Adrenal gland (tissue), 12 donors: ENCODE data around the gene RASD1. TPM values are rescaled to one million over a fixed set of nuclear protein-coding genes. Genes with fewer than 3 reads are reported as not detected.

Experiments
- DNase-seq, 7 donors: peaks; one replicate each; pipeline ENCODE4 v3.0.0-alpha.2; 2019 to 2020
- H3K27ac ChIP-seq, 5 donors: fragments of 200-600 bp; sonication (generic) in 4 of 5; 1 replicate in 3 of 5; 2 replicates in 2 of 5; pipeline versions ENCODE4 v1.5.1 to v1.8.0; 2016 to 2020; ENCODE audit warnings: mild to moderate bottlenecking in 1 of 5
- H3K27me3 ChIP-seq: fragments of 200-600 bp; 2 replicates; pipeline ENCODE4 v1.8.0; 2021
- H3K36me3 ChIP-seq, 2 donors: fragments of 200-600 bp; replicated peaks in 1 of 2; 1 replicate in 1 of 2; 2 replicates in 1 of 2; pipeline versions ENCODE4 v1.5.1 to v1.8.0; 2018 to 2022
- H3K4me1 ChIP-seq, 2 donors: fragments of 200-600 bp; replicated peaks in 1 of 2; 1 replicate in 1 of 2; 2 replicates in 1 of 2; pipeline versions ENCODE4 v1.5.1 to v1.8.0; 2018 to 2021
- H3K4me3 ChIP-seq, 4 donors: fragments of 200-600 bp; sonication (generic) in 3 of 4; one replicate each; pipeline ENCODE4 v1.5.1; 2016 to 2018
- H3K9me3 ChIP-seq, 3 donors: fragments of 200-600 bp; sonication (generic) in 1 of 3; replicated peaks in 1 of 3; 1 replicate in 2 of 3; 2 replicates in 1 of 3; pipeline versions ENCODE4 v1.5.1 to v1.8.0; 2016 to 2021
- CTCF ChIP-seq, 6 experiments: fragments of 450-650 bp in 4 of 6; fragments of 200-600 bp in 2 of 6; sonication (generic) in 1 of 6; IDR thresholded peaks; 1 replicate in 5 of 6; 2 replicates in 1 of 6; pipeline versions ENCODE4 v1.5.1 to v1.8.0; 2016 to 2021; ENCODE audit warnings: antibody characterized with exemption in 6 of 6, mild to moderate bottlenecking in 2 of 6, moderate library complexity in 1 of 6
- POLR2A ChIP-seq, 2 donors: fragments of 450-650 bp; IDR thresholded peaks; one replicate each; pipeline ENCODE4 v1.6.1; 2017; ENCODE audit warnings: antibody characterized with exemption in 2 of 2, mild to moderate bottlenecking in 2 of 2, moderate library complexity in 1 of 2
- WGBS, 4 donors: extraction: QIAGEN DNeasy Blood & Tissue Kit in 2 of 4; methylation state at CpG; one replicate each; pipeline versions ENCODE4 v1.1.5 to v1.1.7; 2013 to 2017; 5-methylcytosine and 5-hydroxymethylcytosine counted together
- intact Hi-C, 2 donors: fragments of 100-400 bp; cut with DNase I; formaldehyde crosslinking; loops; one replicate each; pipeline versions ENCODE4 v1.14.1 to v1.15.0; 2022 to 2023
- polyA plus RNA-seq, 3 donors: library from polyadenylated mRNA; stranded (reverse); fragments of 200-250 nt in 2 of 3; fragments of 350-450 nt in 1 of 3; fragmentation: Illumina TruSeq in 1 of 3; extraction: RNeasy Lipid Tissue Mini Kit (QIAGEN cat#74804) in 1 of 3; gene quantifications; one replicate each; pipeline ENCODE4 v1.2.3, GENCODE V29; 2013 to 2014
- total RNA-seq, 9 donors: library from RNA; depleted of rRNA in 4 of 9; stranded (reverse); fragments of >200 nt in 4 of 9; fragments of 120-200 nt in 1 of 9; fragmentation: NEBNext Ultra II Directional in 1 of 9; extraction: Animal tissue kit (Norgen Biotek cat#: 25700) in 1 of 9; gene quantifications; one replicate each; pipeline versions ENCODE4 v1.1.0 to v1.2.4, GENCODE V29; 2013 to 2023
- donor health status: healthy with polysubstance abuse.
- donor health status: Bipolar disorder and iron deficiency.
- donor health status: DM: yes; HTN: yes; CAD: no.
- donor health status: DM: no; HTN: no; CAD: no.
- donor health status: DM: no; HTN: no; CAD: no.
- donor health status: DM: yes; HTN: yes; CAD: no.

Gene RASD1
- total and polyA plus RNA-seq, 12 donors, result 4.5 to 134 (median 18.4) TPM

DNA sequence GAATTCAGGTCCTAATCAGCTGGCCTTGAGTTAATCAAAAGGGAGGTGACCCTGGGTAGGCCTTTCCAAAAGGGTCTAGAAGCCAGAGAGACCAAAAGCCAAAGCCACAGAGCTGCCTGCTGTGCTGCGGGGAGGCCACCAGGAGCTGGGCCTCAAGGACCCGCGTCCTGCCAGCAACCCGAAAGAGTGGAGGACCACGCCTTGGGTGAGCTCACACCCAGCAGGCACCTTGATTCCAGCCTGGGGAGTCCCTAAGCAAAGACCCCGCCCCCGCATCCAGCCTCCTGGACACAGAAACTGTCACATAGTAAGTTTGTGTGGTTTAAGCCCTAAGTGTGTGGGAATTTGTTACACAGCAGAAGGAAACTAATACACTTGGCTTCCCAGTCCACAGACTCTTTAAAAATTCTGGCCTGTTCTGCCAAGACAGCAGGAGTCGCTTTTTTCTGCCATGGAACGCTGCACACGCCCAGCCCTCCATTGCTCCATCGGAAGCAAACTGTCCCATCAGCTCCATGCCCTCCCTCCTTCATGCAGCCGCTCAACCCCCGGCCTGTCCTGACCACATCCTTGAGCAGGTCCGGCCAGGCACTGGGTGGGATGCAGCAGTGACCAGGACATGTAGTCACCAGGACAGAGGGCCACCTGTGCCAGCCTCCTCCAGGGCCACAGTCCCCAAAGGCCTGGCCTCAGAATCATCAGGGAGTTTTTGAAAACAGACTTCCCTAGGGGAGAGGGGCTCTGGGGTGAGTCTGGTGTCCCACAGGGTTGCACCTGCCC, 20.9 kb upstream of the RASD1 start:
- TF ChIP-seq POLR2A (IDR thresholded peaks at IDR 0.05) (no peak), CTCF (IDR thresholded peaks at IDR 0.05) (no peak)
- Histone ChIP-seq H3K4me1 (no peaks in the 10 kb centered on the region), H3K36me3 (no peaks in the 10 kb centered on the region), H3K4me3 (no peak overlapping the region), H3K27me3 (no peaks in the 10 kb centered on the region), H3K27ac (no peak overlapping the region), H3K9me3 (no peaks in the 10 kb centered on the region)
- intact Hi-C loops, result no loop called here
- WGBS, 4 donors, result 92 to 98% (median 94%) methylated on average over 10 to 14 of the region's 14 CpGs
- no peak for DNase-seq

DNA sequence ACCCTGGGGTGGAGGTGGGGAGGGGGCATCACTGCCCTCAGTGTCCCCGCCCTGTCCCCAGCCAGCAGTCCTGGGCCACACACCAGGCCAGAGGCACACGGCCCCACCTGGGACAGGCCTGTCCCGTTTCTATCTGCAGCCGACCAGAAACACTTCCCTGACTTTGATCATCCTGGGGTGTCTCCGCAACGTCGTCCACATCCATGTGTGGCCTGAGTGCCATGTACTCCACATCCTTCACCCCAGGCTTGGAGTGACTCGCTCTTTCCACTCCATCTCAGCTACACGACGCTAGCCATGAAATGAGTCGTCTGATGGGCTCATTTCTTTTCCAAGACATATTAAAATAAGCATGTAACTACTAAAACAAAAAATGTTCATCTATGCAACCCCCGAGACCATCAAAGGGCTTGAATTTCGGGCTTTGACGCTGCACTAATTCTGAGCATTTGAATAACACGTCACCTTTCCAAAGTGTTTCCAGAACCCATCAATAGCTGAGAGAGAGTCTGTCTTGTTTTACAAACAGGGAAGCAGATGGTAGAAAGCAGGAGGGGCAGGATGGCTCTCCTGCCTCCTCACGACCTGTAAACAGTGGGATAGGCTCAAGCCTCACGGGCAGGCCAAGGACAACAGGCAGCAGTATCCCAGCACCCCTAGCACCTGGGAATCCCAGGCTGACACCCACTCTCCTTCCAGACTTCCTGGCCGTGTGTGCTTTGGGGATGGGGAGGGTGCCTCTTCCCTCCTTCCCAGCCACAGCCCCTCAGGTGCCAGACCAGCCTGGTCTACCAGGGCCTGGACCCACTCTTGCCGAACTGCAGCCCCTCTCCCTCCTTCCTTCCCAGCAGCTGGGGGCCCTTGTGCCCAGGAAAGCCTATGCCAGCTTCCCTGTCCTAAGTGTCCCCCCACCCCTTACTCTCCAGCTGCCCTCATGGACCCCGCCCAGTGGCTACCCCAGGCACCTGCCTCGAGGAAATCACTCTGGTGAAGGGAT, 20.0 kb upstream of the RASD1 start:
- no peak for DNase-seq
- WGBS, 4 donors, result 82 to 87% (median 84%) methylated on average over 17 to 21 of the region's 21 CpGs
- Histone ChIP-seq H3K27me3 (no peaks in the 10 kb centered on the region), H3K27ac (peak overlapping the region in 1 of 5 donors; percentile 10), H3K4me1 (no peaks in the 10 kb centered on the region), H3K4me3 (no peak overlapping the region), H3K36me3 (no peaks in the 10 kb centered on the region), H3K9me3 (no peaks in the 10 kb centered on the region)
- TF ChIP-seq POLR2A (IDR thresholded peaks at IDR 0.05) (no peak), CTCF (IDR thresholded peaks at IDR 0.05) (no peak)
- intact Hi-C loops, result no loop called here

DNA sequence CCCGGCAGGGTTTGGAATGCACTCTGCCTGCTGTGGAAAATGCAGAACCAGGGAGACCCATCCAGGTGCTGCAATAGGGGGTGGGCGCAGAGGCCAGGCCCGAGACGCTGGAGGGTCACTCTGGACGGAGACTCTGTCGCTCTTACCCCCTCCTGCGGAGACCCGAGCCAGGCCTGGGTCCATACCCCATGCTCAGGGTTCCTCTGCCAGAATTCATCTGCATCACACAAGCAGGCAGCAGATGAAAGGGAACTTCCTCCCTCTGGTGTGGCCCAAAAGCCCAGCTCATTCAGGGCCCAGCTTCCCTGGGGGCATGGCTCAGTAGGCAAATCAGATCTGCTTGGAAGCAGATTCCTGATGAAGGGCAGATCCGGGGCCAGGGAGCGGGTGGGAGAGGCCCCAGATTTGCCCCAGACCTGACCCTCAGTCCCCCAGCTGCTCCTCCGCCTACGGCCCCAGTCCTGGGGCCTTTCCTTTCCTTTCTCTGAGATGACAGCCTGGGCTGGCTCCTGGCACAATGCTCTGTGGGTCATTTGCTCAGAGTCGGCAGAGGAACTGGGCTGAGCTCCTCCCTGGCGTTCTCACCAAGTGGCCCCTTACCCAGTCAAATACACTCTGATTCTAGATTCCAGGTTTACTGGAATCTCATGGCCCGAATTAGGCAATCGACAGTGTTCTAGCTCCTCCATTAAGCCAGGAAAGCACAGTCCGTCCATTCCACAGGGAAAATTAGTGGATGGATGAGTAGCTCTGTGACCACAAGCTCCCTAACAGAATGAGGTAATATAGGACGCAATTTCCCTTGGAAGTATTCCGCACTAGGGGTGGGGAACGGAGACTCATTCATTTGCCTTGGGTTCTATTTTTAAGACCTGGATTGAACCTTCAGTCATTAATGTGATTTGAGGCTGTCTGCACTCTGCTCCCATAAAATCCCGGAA, 19.1 kb upstream of the RASD1 start:
- peak overlapping the region in 2 of 5 donors; percentile 10 to 41 for H3K27ac ChIP-seq
- no peak overlapping the region for H3K4me3 ChIP-seq
- WGBS, 4 donors, result 83 to 90% (median 86%) methylated on average over 14 to 21 of the region's 21 CpGs
- no peaks in the 10 kb centered on the region for H3K9me3 ChIP-seq
- no peaks in the 10 kb centered on the region for H3K4me1 ChIP-seq
- intact Hi-C loops, result no loop called here
- TF ChIP-seq CTCF (IDR thresholded peaks at IDR 0.05) (no peak), POLR2A (IDR thresholded peaks at IDR 0.05) (no peak)
- H3K27me3 ChIP-seq, result no peaks in the 10 kb centered on the region
- no peak for DNase-seq
- no peaks in the 10 kb centered on the region for H3K36me3 ChIP-seq
